GM18951 (cell line): Measurements from ENCODE around the gene SLK.

Experiments used
- POLR2A ChIP-seq: IDR thresholded peaks from 4 replicates; pipeline ENCODE4 v1.6.1; 2011; ENCODE audit warnings: mild to moderate bottlenecking; ENCODE audit not compliant: insufficient read length, insufficient read depth; ENCODE audit errors: extremely low read depth
- in situ Hi-C: fragments of 300-500 bp; cut with MboI; formaldehyde crosslinking; loops from one replicate; pipeline ENCODE4 v1.12.0; 2022; ENCODE audit warnings: low sequenced_read_pairs, mixed read lengths, inconsistent platforms; ENCODE audit not compliant: unreplicated experiment

Gene SLK

GRCh38 chr10:104076743-104077160 lies 109.8 kb downstream of the SLK start:
- in situ Hi-C loops = no loop called here
- TF ChIP-seq POLR2A = no peak

GRCh38 chr10:104077247-104077646 lies 110.3 kb downstream of the SLK start:
- in situ Hi-C loops = no loop called here
- no peak for TF ChIP-seq POLR2A

GRCh38 chr10:104077663-104078151 lies 110.8 kb downstream of the SLK start:
- no peak for TF ChIP-seq POLR2A
- in situ Hi-C loops = no loop called here
